Measurements from ENCODE around the gene NCAPD2.

NCAPD2 gene

GRCh38 chr12:6493497-6494257, at the start of gene NCAPD2:
Gene NCAPD2, plus strand, starts transcription at chr12:6494102. Its CDS starts 997 bp downstream, at chr12:6495099.
- DNase-seq = peak; percentile 33

GRCh38 chr12:6444704-6445688, 48.9 kb upstream of the NCAPD2 start, which contains the start of gene CD27:
Gene CD27, plus strand, starts transcription at chr12:6444955. Its CDS starts 141 bp downstream, at chr12:6445096.
- DNase-seq = no peak

- no peak for DNase-seq
Observed at GRCh38 chr12:6450091-6450868, 43.6 kb upstream of the NCAPD2 start.

- DNase-seq = no peak
Observed at GRCh38 chr12:6450869-6451347, 43.0 kb upstream of the NCAPD2 start.

GRCh38 chr12:6451348-6452244, 42.3 kb upstream of the NCAPD2 start, which contains the start of gene TAPBPL:
Gene TAPBPL, plus strand, starts transcription at chr12:6452042. Its CDS starts 207 bp downstream, at chr12:6452249.
- no peak for DNase-seq

- no peak for DNase-seq
Observed at GRCh38 chr12:6452245-6452943, 41.5 kb upstream of the NCAPD2 start.

GRCh38 chr12:6452944-6453630, 40.8 kb upstream of the NCAPD2 start:
- DNase-seq = no peak

GRCh38 chr12:6457220-6457945, 36.5 kb upstream of the NCAPD2 start:
- DNase-seq = no peak

GRCh38 chr12:6458281-6459003, 35.5 kb upstream of the NCAPD2 start:
- no peak for DNase-seq

GRCh38 chr12:6459004-6459337, 34.9 kb upstream of the NCAPD2 start:
- no peak for DNase-seq

GRCh38 chr12:6460751-6461371, 33.0 kb upstream of the NCAPD2 start:
- no peak for DNase-seq

GRCh38 chr12:6461401-6462233, 32.3 kb upstream of the NCAPD2 start:
- no peak for DNase-seq

GRCh38 chr12:6462234-6462995, 31.5 kb upstream of the NCAPD2 start:
- DNase-seq = no peak

- no peak for DNase-seq
Observed at GRCh38 chr12:6463216-6463615, 30.7 kb upstream of the NCAPD2 start.

- no peak for DNase-seq
Observed at GRCh38 chr12:6463858-6464257, 30.0 kb upstream of the NCAPD2 start.

GRCh38 chr12:6464531-6464930, 29.4 kb upstream of the NCAPD2 start:
- no peak for DNase-seq
